ENCODE data around the gene PSMG4.

The PSMG4 gene

DNA sequence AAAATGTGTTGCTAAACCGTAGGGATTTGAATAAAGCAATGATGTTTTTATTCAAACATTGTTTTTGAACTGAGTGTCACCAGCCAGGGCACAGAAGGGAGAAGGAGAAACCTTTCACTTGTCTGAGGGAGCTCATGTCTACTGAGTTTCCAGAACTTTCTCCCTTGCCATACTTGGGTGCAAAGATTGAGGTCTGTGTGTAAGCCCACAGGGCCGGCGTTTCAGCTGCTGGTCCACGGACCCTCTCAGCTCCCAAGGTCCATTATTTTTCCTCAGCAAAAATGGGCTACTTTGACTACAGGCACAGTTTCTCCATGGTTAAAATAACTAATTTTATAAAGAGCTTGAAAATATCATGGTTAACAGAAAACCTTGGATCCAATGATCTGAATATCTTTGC is 32.6 kb downstream of the PSMG4 start:
- H3K27ac ChIP-seq (ENCODE audit: low read depth, low read length) = no peak overlapping the region
- H3K27me3 ChIP-seq (ENCODE audit: control insufficient read depth, insufficient read depth, low read length) = no peaks in the 10 kb centered on the region
- H3K36me3 ChIP-seq (ENCODE audit: control insufficient read depth, insufficient read depth, low read length) = peaks cover 11% of the 10 kb centered on the region
- no peaks in the 10 kb centered on the region for H3K4me1 ChIP-seq (ENCODE audit: control insufficient read depth, insufficient read depth, low read length)
- no peak overlapping the region for H3K4me3 ChIP-seq (ENCODE audit: low read length)
- H3K9ac ChIP-seq (ENCODE audit: low read length) = no peak overlapping the region

DNA sequence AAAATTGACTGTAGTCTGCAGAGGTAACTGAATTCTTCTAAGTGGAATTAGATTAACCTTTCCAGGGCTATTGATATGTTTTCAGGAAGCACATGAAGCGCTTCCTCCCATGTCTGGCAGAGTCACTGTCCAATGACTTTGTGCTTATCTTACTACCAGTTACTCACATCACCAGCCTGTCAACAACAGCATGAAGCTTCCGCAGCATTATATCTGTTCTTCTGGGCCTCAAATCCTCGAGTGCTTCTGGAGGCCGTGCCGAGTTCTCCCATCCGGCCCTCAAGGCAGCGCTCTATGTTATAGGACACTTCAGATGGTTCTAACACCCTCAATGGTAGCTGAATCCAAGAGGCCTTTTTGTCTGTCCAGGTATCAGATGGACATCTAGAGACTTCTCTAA is 33.2 kb downstream of the PSMG4 start:
- Histone ChIP-seq H3K36me3 (ENCODE audit: control insufficient read depth, insufficient read depth, low read length) (peaks cover 15% of the 10 kb centered on the region), H3K9ac (ENCODE audit: low read length) (no peak overlapping the region), H3K4me3 (ENCODE audit: low read length) (no peak overlapping the region), H3K4me1 (ENCODE audit: control insufficient read depth, insufficient read depth, low read length) (no peaks in the 10 kb centered on the region), H3K27me3 (ENCODE audit: control insufficient read depth, insufficient read depth, low read length) (no peaks in the 10 kb centered on the region), H3K27ac (ENCODE audit: low read depth, low read length) (no peak overlapping the region)

DNA sequence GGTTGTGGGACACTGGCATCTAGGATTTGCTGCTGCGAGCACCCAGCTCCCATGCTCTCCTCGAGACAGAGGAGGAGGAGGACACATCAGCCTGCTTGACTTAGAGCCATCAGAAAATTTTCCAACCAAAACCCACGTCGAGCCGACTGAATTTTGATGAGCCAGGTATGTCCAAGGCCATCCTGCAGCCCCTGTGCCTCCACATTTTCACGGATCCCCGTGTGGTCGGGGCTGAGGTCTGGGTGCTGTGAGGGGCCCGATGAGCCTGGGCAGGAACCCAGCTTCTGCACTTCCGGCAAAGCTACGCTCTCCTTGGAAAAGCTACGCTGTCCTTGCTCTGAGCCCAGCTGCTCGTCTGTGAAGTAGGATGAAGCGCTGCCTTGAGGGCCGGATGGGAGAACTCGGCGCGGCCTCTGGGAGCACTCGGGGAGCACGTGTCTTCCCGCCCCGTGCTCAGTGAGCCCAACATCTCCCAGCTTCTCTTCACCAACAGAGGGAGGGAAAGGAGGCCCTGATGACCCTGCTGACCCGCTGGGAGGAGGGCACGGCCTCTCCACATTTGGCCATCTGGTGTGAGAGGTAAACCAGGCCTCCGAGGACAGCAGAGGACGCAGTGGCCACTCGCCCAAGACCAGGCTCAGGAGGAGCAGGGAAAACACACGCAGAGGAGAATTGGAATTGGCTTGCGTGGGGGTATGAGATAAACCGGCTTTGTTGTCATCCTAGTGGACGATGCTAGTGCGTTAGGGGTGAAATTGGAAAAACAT is 33.9 kb downstream of the PSMG4 start:
- no peak overlapping the region for H3K9ac ChIP-seq (ENCODE audit: low read length)
- H3K4me1 ChIP-seq (ENCODE audit: control insufficient read depth, insufficient read depth, low read length) = no peaks in the 10 kb centered on the region
- H3K27me3 ChIP-seq (ENCODE audit: control insufficient read depth, insufficient read depth, low read length) = no peaks in the 10 kb centered on the region
- no peak overlapping the region for H3K27ac ChIP-seq (ENCODE audit: low read depth, low read length)
- peaks cover 15% of the 10 kb centered on the region for H3K36me3 ChIP-seq (ENCODE audit: control insufficient read depth, insufficient read depth, low read length)
- H3K4me3 ChIP-seq (ENCODE audit: low read length) = no peak overlapping the region

GRCh38 chr6:3293271-3294155 is 34.8 kb downstream of the PSMG4 start:
- Histone ChIP-seq H3K4me1 (ENCODE audit: control insufficient read depth, insufficient read depth, low read length) (no peaks in the 10 kb centered on the region), H3K36me3 (ENCODE audit: control insufficient read depth, insufficient read depth, low read length) (peaks cover 15% of the 10 kb centered on the region)

DNA sequence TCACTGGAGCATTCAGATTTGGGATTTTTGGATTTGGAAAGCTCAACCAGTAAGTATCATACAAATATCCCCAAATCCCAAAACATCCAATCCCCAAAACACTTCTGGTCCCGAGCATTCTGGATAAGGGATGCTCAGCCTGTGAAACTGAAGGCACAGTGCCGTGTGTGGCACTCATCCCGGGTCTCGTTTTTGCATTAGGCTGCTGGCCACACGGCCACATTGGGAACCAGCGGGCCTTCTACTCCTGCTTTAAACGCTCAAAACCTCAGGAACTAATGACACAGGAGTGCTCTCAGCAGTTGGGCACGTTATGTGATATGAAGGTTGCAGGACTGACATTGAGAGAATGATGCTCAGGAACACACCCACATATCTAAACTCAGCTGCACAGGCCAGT is 35.6 kb downstream of the PSMG4 start:
- no peaks in the 10 kb centered on the region for H3K4me1 ChIP-seq (ENCODE audit: control insufficient read depth, insufficient read depth, low read length)
- H3K4me3 ChIP-seq (ENCODE audit: low read length) = no peak overlapping the region
- no peak overlapping the region for H3K27ac ChIP-seq (ENCODE audit: low read depth, low read length)
- no peak overlapping the region for H3K9ac ChIP-seq (ENCODE audit: low read length)
- no peaks in the 10 kb centered on the region for H3K27me3 ChIP-seq (ENCODE audit: control insufficient read depth, insufficient read depth, low read length)
- peaks cover 15% of the 10 kb centered on the region for H3K36me3 ChIP-seq (ENCODE audit: control insufficient read depth, insufficient read depth, low read length)

More at GRCh38 chr6:3293271-3294155, 34.8 kb downstream of the PSMG4 start:
- no peak overlapping the region for H3K4me3 ChIP-seq (ENCODE audit: low read length)
- no peak overlapping the region for H3K27ac ChIP-seq (ENCODE audit: low read depth, low read length)
- no peak overlapping the region for H3K9ac ChIP-seq (ENCODE audit: low read length)
- H3K27me3 ChIP-seq (ENCODE audit: control insufficient read depth, insufficient read depth, low read length) = no peaks in the 10 kb centered on the region

- no peak overlapping the region for H3K9ac ChIP-seq (ENCODE audit: low read length)
- H3K4me3 ChIP-seq (ENCODE audit: low read length) = no peak overlapping the region
- H3K36me3 ChIP-seq (ENCODE audit: control insufficient read depth, insufficient read depth, low read length) = peaks cover 15% of the 10 kb centered on the region
- H3K27me3 ChIP-seq (ENCODE audit: control insufficient read depth, insufficient read depth, low read length) = no peaks in the 10 kb centered on the region
- H3K4me1 ChIP-seq (ENCODE audit: control insufficient read depth, insufficient read depth, low read length) = no peaks in the 10 kb centered on the region
- no peak overlapping the region for H3K27ac ChIP-seq (ENCODE audit: low read depth, low read length)
These were observed 36.4 kb downstream of the PSMG4 start for GRCh38 chr6:3294921-3295871.

DNA sequence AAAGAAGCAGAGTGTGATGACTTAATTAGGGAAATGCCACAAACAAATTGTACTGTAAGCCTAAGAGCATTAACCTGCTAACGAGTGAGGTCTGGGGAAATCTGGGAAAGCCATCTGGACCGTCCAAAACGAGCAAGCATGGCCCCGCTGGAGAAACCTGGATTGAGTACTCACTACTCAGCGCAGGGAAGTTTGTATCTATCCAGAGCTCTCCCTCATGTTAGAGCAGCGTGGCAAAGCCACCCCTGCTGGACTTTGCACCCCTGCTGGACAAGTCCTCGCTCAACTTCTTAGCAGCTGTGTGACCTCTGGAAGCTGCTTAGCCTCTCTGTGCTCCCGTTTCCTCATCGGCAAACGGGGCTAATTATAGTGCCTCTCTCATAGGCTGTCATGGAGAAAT is 37.3 kb downstream of the PSMG4 start:
- Histone ChIP-seq H3K4me1 (ENCODE audit: control insufficient read depth, insufficient read depth, low read length) (no peaks in the 10 kb centered on the region), H3K27ac (ENCODE audit: low read depth, low read length) (no peak overlapping the region), H3K36me3 (ENCODE audit: control insufficient read depth, insufficient read depth, low read length) (peaks cover 15% of the 10 kb centered on the region), H3K9ac (ENCODE audit: low read length) (no peak overlapping the region), H3K27me3 (ENCODE audit: control insufficient read depth, insufficient read depth, low read length) (no peaks in the 10 kb centered on the region), H3K4me3 (ENCODE audit: low read length) (no peak overlapping the region)

GRCh38 chr6:3296537-3296936 is 37.8 kb downstream of the PSMG4 start:
- no peak overlapping the region for H3K27ac ChIP-seq (ENCODE audit: low read depth, low read length)
- H3K9ac ChIP-seq (ENCODE audit: low read length) = no peak overlapping the region
- peaks cover 15% of the 10 kb centered on the region for H3K36me3 ChIP-seq (ENCODE audit: control insufficient read depth, insufficient read depth, low read length)
- no peak overlapping the region for H3K4me3 ChIP-seq (ENCODE audit: low read length)
- no peaks in the 10 kb centered on the region for H3K4me1 ChIP-seq (ENCODE audit: control insufficient read depth, insufficient read depth, low read length)
- H3K27me3 ChIP-seq (ENCODE audit: control insufficient read depth, insufficient read depth, low read length) = no peaks in the 10 kb centered on the region

- Histone ChIP-seq H3K27me3 (ENCODE audit: control insufficient read depth, insufficient read depth, low read length) (no peaks in the 10 kb centered on the region), H3K36me3 (ENCODE audit: control insufficient read depth, insufficient read depth, low read length) (peaks cover 13% of the 10 kb centered on the region), H3K4me1 (ENCODE audit: control insufficient read depth, insufficient read depth, low read length) (no peaks in the 10 kb centered on the region), H3K9ac (ENCODE audit: low read length) (no peak overlapping the region), H3K4me3 (ENCODE audit: low read length) (no peak overlapping the region), H3K27ac (ENCODE audit: low read depth, low read length) (no peak overlapping the region)
These were observed 38.3 kb downstream of the PSMG4 start for GRCh38 chr6:3297006-3297405.

DNA sequence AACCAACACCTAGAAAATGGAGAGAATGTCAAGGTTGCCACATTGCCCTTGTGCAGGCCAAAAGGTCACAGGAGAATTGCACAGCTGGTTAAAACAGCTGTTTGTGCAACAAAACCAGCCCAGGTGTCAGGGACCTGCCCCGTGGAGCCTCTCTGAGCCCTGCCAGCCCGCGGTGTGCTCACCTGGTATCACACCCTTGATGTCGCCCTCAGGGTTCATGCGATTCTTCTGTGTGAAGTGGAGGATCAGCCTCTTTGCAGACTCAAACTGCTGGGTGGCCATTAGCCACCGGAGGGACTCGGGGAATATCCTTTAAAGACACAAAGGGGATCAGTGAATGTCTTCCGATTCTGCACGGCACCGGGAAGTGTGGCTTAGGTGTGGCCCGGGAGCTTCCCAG is 39.2 kb downstream of the PSMG4 start:
- Histone ChIP-seq H3K9ac (ENCODE audit: low read length) (no peak overlapping the region), H3K4me1 (ENCODE audit: control insufficient read depth, insufficient read depth, low read length) (no peaks in the 10 kb centered on the region), H3K27me3 (ENCODE audit: control insufficient read depth, insufficient read depth, low read length) (no peaks in the 10 kb centered on the region), H3K36me3 (ENCODE audit: control insufficient read depth, insufficient read depth, low read length) (peaks cover 10% of the 10 kb centered on the region), H3K27ac (ENCODE audit: low read depth, low read length) (no peak overlapping the region), H3K4me3 (ENCODE audit: low read length) (no peak overlapping the region)

- H3K4me1 ChIP-seq (ENCODE audit: control insufficient read depth, insufficient read depth, low read length) = no peaks in the 10 kb centered on the region
These were observed 40.5 kb downstream of the PSMG4 start for GRCh38 chr6:3299221-3299620.

DNA sequence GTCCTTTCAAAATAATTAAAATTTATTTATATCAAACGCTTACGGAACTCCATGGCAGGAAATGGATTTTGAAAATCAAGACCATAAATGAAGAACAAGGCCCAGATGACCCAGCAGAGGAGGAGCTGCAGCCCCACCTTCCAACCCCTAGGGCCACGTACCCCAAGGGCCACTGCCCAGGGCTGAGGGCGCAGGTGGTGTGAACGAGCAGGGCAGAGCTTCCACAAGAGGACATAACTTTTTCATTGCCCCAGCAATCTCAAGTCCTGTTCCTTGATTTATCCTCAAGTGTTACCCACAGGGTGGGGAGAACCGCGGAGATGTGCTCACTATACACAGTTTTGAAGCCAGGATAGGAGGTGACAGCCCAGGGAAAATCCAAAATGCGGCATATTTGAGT is 42.8 kb downstream of the PSMG4 start:
- H3K27ac ChIP-seq (ENCODE audit: low read depth, low read length) = no peak overlapping the region
- H3K36me3 ChIP-seq (ENCODE audit: control insufficient read depth, insufficient read depth, low read length) = peaks cover 6% of the 10 kb centered on the region
- no peaks in the 10 kb centered on the region for H3K27me3 ChIP-seq (ENCODE audit: control insufficient read depth, insufficient read depth, low read length)
- no peak overlapping the region for H3K4me3 ChIP-seq (ENCODE audit: low read length)
- no peak overlapping the region for H3K9ac ChIP-seq (ENCODE audit: low read length)
- no peaks in the 10 kb centered on the region for H3K4me1 ChIP-seq (ENCODE audit: control insufficient read depth, insufficient read depth, low read length)

More at GRCh38 chr6:3299221-3299620, 40.5 kb downstream of the PSMG4 start:
- no peak overlapping the region for H3K27ac ChIP-seq (ENCODE audit: low read depth, low read length)
- H3K36me3 ChIP-seq (ENCODE audit: control insufficient read depth, insufficient read depth, low read length) = peaks cover 12% of the 10 kb centered on the region
- H3K9ac ChIP-seq (ENCODE audit: low read length) = no peak overlapping the region
- H3K4me3 ChIP-seq (ENCODE audit: low read length) = no peak overlapping the region
- H3K27me3 ChIP-seq (ENCODE audit: control insufficient read depth, insufficient read depth, low read length) = no peaks in the 10 kb centered on the region
